IMR-90 (cell line): Measurements from ENCODE around the gene NKAIN2. TPM values are rescaled to one million over a fixed set of nuclear protein-coding genes. Genes with fewer than 3 reads are reported as not detected.

Source experiments
- ATAC-seq: fragments of 200-7000 bp; cut with Tn5 transposase; 2 replicates; pipeline ENCODE4 v1.9.1; 2020; ENCODE audit warnings: low read depth, mild to moderate bottlenecking, moderate library complexity
- BruUV-seq: library from RNA; stranded (reverse); fragments of 400-500 nt; replicated peaks from 2 replicates; lab custom pipeline; 2021; lab: Mats Ljungman, UMichigan
- CTCF ChIA-PET: fragments of 300-600 bp; formaldehyde crosslinking; extraction: SDS; loops from one replicate; lab custom pipeline; 2021; ENCODE audit warnings: antibody characterized with exemption; lab: Yijun Ruan, JAX
- POLR2A ChIA-PET: fragments of 300-600 bp; sonication (Branson Sonifier 250); formaldehyde crosslinking; loops from one replicate; lab custom pipeline; 2022; ENCODE audit warnings: antibody characterized with exemption; ENCODE audit not compliant: unreplicated experiment; lab: Charles Lee
- DNase-seq: peaks from one replicate; pipeline ENCODE4 v3.0.0; 2013
- H2AFZ ChIP-seq: replicated peaks from 2 replicates; pipeline ENCODE3; 2013; ENCODE audit warnings: low read length, mild to moderate bottlenecking; ENCODE audit not compliant: poor library complexity
- H2AK5ac ChIP-seq: 2 replicates; pipeline ENCODE4 v1.6.1; 2013; ENCODE audit warnings: low read depth, low read length, inconsistent platforms
- H2AK9ac ChIP-seq: replicated peaks from 2 replicates; pipeline ENCODE3; 2013; ENCODE audit warnings: mild to moderate bottlenecking, low read depth, low read length, moderate library complexity; ENCODE audit not compliant: poor library complexity
- H2BK120ac ChIP-seq: 2 replicates; pipeline ENCODE4 v1.6.1; 2013; ENCODE audit warnings: low read depth, low read length, inconsistent platforms
- H2BK15ac ChIP-seq: 3 replicates; pipeline ENCODE4 v1.6.1; 2013; ENCODE audit warnings: low read depth, low read length, inconsistent platforms
- H2BK20ac ChIP-seq: 2 replicates; pipeline ENCODE4 v1.6.1; 2013; ENCODE audit warnings: low read depth, mild to moderate bottlenecking, inconsistent platforms, low read length, moderate library complexity
- H2BK5ac ChIP-seq: 2 replicates; pipeline ENCODE4 v1.6.1; 2013; ENCODE audit warnings: mild to moderate bottlenecking, low read depth, low read length, inconsistent platforms; ENCODE audit not compliant: poor library complexity, severe bottlenecking
- H3K14ac ChIP-seq: replicated peaks from 2 replicates; pipeline ENCODE4 v1.6.1; 2013; ENCODE audit warnings: low read depth, low read length, inconsistent platforms
- H3K18ac ChIP-seq: 2 replicates; pipeline ENCODE4 v1.6.1; 2013; ENCODE audit warnings: low read depth, low read length, control low read depth
- H3K23ac ChIP-seq: 2 replicates; pipeline ENCODE4 v1.6.1; 2013; ENCODE audit warnings: low read depth, low read length, inconsistent platforms
- H3K27ac ChIP-seq: 2 replicates; pipeline ENCODE4 v1.5.1; 2013; ENCODE audit warnings: mild to moderate bottlenecking, control low read depth, low read length; ENCODE audit not compliant: insufficient read depth
- H3K27me3 ChIP-seq: 2 replicates; pipeline ENCODE4 v1.6.1; 2013; ENCODE audit warnings: low read length; ENCODE audit not compliant: control insufficient read depth, insufficient read depth
- H3K36me3 ChIP-seq: 2 replicates; pipeline ENCODE4 v1.6.1; 2013; ENCODE audit warnings: low read length, mixed read lengths; ENCODE audit not compliant: control insufficient read depth, insufficient read depth
- H3K4ac ChIP-seq: 2 replicates; pipeline ENCODE4 v1.6.1; 2013; ENCODE audit warnings: low read depth, low read length, inconsistent platforms
- H3K4me1 ChIP-seq: 2 replicates; pipeline ENCODE4 v1.6.1; 2013; ENCODE audit warnings: low read length, mixed read lengths; ENCODE audit not compliant: control insufficient read depth, insufficient read depth
- H3K4me2 ChIP-seq: 2 replicates; pipeline ENCODE4 v1.6.1; 2013; ENCODE audit warnings: low read depth, mild to moderate bottlenecking, control low read depth, low read length, moderate library complexity
- H3K4me3 ChIP-seq: 2 replicates; pipeline ENCODE4 v1.5.1; 2013; ENCODE audit warnings: low read depth, mild to moderate bottlenecking, control low read depth, low read length, moderate library complexity; ENCODE audit not compliant: insufficient read depth
- H3K56ac ChIP-seq: 2 replicates; pipeline ENCODE4 v1.6.1; 2013; ENCODE audit warnings: low read length, inconsistent platforms; ENCODE audit not compliant: insufficient read depth; ENCODE audit errors: extremely low read depth
- H3K79me1 ChIP-seq, 2 experiments: 2 replicates each; pipeline ENCODE4 v1.6.1; 2013; ENCODE audit warnings: low read length in 2 of 2, inconsistent platforms in 1 of 2, low read depth in 1 of 2
- H3K9ac ChIP-seq: 2 replicates; pipeline ENCODE4 v1.6.1; 2013; ENCODE audit warnings: low read depth, low read length, control low read depth
- H3K9me1 ChIP-seq: 2 replicates; pipeline ENCODE4 v1.6.1; 2013; ENCODE audit warnings: low read length, inconsistent platforms; ENCODE audit not compliant: insufficient read depth
- H3K9me3 ChIP-seq: 2 replicates; pipeline ENCODE4 v1.6.1; 2013; ENCODE audit warnings: low read length; ENCODE audit not compliant: control insufficient read depth, insufficient read depth
- H4K20me1 ChIP-seq: 2 replicates; pipeline ENCODE4 v1.6.1; 2013; ENCODE audit warnings: low read length, inconsistent platforms; ENCODE audit not compliant: insufficient read depth
- H4K5ac ChIP-seq: 2 replicates; pipeline ENCODE4 v1.6.1; 2013; ENCODE audit warnings: mild to moderate bottlenecking, low read depth, low read length, control low read depth
- H4K8ac ChIP-seq, 2 experiments: 2 replicates each; pipeline ENCODE4 v1.6.1; 2013; ENCODE audit warnings: low read depth in 2 of 2, low read length in 2 of 2, control low read depth in 1 of 2, inconsistent platforms in 1 of 2
- H4K91ac ChIP-seq: 2 replicates; pipeline ENCODE4 v1.6.1; 2013; ENCODE audit warnings: low read depth, low read length, inconsistent platforms; ENCODE audit not compliant: insufficient read depth
- BHLHE40 ChIP-seq: fragments of 150-350 bp; IDR thresholded peaks from 2 replicates; pipeline ENCODE4 v1.6.1; 2016; ENCODE audit warnings: mild to moderate bottlenecking, low read depth, low read length
- CEBPB ChIP-seq: IDR thresholded peaks from 2 replicates; pipeline ENCODE4 v1.6.1; 2012; ENCODE audit warnings: low read depth, low read length, improper control_type of control experiment
- CHD1 ChIP-seq: IDR thresholded peaks from 2 replicates; pipeline ENCODE4 v1.6.1; 2012; ENCODE audit warnings: low read depth, low read length, improper control_type of control experiment
- FOS ChIP-seq: fragments of 150-350 bp; IDR thresholded peaks from 2 replicates; pipeline ENCODE4 v1.6.1; 2016; ENCODE audit warnings: low read depth, low read length
- MAFK ChIP-seq: IDR thresholded peaks from 2 replicates; pipeline ENCODE4 v1.6.1; 2012; ENCODE audit warnings: low read depth, low read length, improper control_type of control experiment
- MAZ ChIP-seq: IDR thresholded peaks from 2 replicates; pipeline ENCODE4 v1.6.1; 2012; ENCODE audit warnings: low read depth, mild to moderate bottlenecking, low read length, improper control_type of control experiment, moderate library complexity, borderline replicate concordance
- MXI1 ChIP-seq: IDR thresholded peaks from 2 replicates; pipeline ENCODE4 v1.6.1; 2012; ENCODE audit warnings: low read depth, mild to moderate bottlenecking, low read length, moderate library complexity, borderline replicate concordance
- NFE2L2 ChIP-seq: fragments of 150-350 bp; IDR thresholded peaks from 2 replicates; pipeline ENCODE4 v1.6.1; 2016; ENCODE audit warnings: low read depth, mild to moderate bottlenecking, low read length
- POLR2A ChIP-seq: IDR thresholded peaks from 2 replicates; pipeline ENCODE4 v1.6.1; 2012; ENCODE audit warnings: mild to moderate bottlenecking, low read depth, low read length
- RAD21 ChIP-seq: IDR thresholded peaks from 2 replicates; pipeline ENCODE4 v1.6.1; 2012; ENCODE audit warnings: low read length, improper control_type of control experiment
- RCOR1 ChIP-seq: IDR thresholded peaks from 2 replicates; pipeline ENCODE4 v1.6.1; 2012; ENCODE audit warnings: mild to moderate bottlenecking, low read length, improper control_type of control experiment; ENCODE audit not compliant: insufficient replicate concordance
- RFX5 ChIP-seq: IDR thresholded peaks from 2 replicates; pipeline ENCODE4 v1.8.0; 2012; ENCODE audit warnings: low read depth, mild to moderate bottlenecking, low read length, moderate library complexity
- SMC3 ChIP-seq: fragments of 150-350 bp; IDR thresholded peaks from 2 replicates; pipeline ENCODE4 v1.6.1; 2016; ENCODE audit warnings: low read depth, mild to moderate bottlenecking, antibody characterized with exemption, low read length, moderate library complexity
- WGBS, 2 experiments: methylation state at CpG; one replicate each; pipeline versions ENCODE4 v1.1.5 to v1.1.7; 2013; ENCODE audit warnings: missing lambda C conversion rate in 2 of 2; ENCODE audit not compliant: insufficient read length in 1 of 2; ENCODE audit errors: extremely low coverage in 2 of 2; 5-methylcytosine and 5-hydroxymethylcytosine counted together
- dilution Hi-C: fragments of 300-500 bp; cut with HindIII; formaldehyde crosslinking; loops from one replicate; pipeline ENCODE4 v1.14.3; 2018; ENCODE audit warnings: low sequenced_read_pairs; ENCODE audit not compliant: unreplicated experiment
- in situ Hi-C: fragments of 300-500 bp; cut with MboI; formaldehyde crosslinking; loops from 3 replicates; pipeline ENCODE4 v1.14.3; 2019; ENCODE audit warnings: low sequenced_read_pairs, inconsistent platforms, mixed read lengths
- intact Hi-C: fragments of 100-400 bp; cut with micrococcal nuclease; formaldehyde crosslinking; loops from 2 replicates; pipeline ENCODE4 v1.10.0; 2022
- polyA plus RNA-seq, 3 experiments: library from polyadenylated mRNA; depleted of rRNA; stranded (reverse); fragments of >200 nt; gene quantifications; 2 replicates each; pipeline ENCODE4 v1.2.3, GENCODE V29; 2012; ENCODE audit warnings: low replicate concordance in 1 of 3
- total RNA-seq: library from RNA; depleted of rRNA; stranded (reverse); fragments of >200 nt; gene quantifications from 2 replicates; pipeline ENCODE4 v1.2.3, GENCODE V29; 2012
- TF ChIP-seq, protein P1 (sequence below): fragments of 150-350 bp; IDR thresholded peaks from 2 replicates; pipeline ENCODE4 v1.6.1; 2016; ENCODE audit warnings: low read depth, mild to moderate bottlenecking, low read length, moderate library complexity, borderline replicate concordance
- TF ChIP-seq, protein P2 (sequence below): conservative IDR thresholded peaks from 2 replicates; pipeline ENCODE4 v1.5.1; 2012; ENCODE audit warnings: mild to moderate bottlenecking, low read depth, low read length, improper control_type of control experiment
- TF ChIP-seq, protein P3 (sequence below): fragments of 150-350 bp; IDR thresholded peaks from 2 replicates; pipeline ENCODE4 v1.6.1; 2017; ENCODE audit warnings: mild to moderate bottlenecking, antibody characterized with exemption, low read length, low read depth

Gene NKAIN2
- total and polyA plus RNA-seq, 2 of the 4 experiments (the other 2 are of a cell fraction): not detected

DNA sequence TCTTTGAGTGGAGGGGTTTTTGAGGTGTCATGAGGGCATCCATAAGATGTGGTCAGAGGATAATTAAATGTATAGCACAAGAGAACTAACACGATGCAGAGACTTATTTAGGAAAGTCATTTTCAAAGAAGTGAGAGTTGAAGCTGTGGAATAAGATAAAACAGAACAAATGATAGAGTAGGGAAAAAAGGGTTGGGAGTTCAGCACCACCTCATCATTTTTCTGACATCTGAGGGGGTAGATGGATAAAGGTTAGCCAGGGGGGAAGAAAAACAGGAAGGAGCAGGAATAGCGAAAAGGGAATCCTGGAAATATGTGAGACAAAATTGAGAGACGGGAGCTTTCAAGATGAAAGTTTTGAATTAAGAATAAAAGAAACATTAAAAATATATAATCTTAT lies 434.2 kb downstream of the NKAIN2 start:
- intact Hi-C loops: no loop called here
- H3K9ac ChIP-seq: no peak overlapping the region
- no peak overlapping the region for H2BK120ac ChIP-seq
- no peak overlapping the region for H3K18ac ChIP-seq
- ChIA-PET POLR2A (no interaction called here), CTCF (no interaction called here)
- H2AFZ ChIP-seq: no peak overlapping the region
- no peak overlapping the region for H3K14ac ChIP-seq
- H2BK5ac ChIP-seq: no peak overlapping the region
- H2BK15ac ChIP-seq: no peak overlapping the region
- no peak for ATAC-seq
- no peaks in the 10 kb centered on the region for H3K27me3 ChIP-seq
- in situ Hi-C loops: no loop called here
- TF ChIP-seq NFE2L2: no peak
- TF ChIP-seq RFX5: no peak
- TF ChIP-seq RAD21: no peak
- no peak for TF ChIP-seq POLR2A
- no peak for TF ChIP-seq MAZ
- TF ChIP-seq CEBPB: no peak
- TF ChIP-seq FOS: no peak
- TF ChIP-seq, protein P1, sequence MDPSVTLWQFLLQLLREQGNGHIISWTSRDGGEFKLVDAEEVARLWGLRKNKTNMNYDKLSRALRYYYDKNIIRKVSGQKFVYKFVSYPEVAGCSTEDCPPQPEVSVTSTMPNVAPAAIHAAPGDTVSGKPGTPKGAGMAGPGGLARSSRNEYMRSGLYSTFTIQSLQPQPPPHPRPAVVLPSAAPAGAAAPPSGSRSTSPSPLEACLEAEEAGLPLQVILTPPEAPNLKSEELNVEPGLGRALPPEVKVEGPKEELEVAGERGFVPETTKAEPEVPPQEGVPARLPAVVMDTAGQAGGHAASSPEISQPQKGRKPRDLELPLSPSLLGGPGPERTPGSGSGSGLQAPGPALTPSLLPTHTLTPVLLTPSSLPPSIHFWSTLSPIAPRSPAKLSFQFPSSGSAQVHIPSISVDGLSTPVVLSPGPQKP: no peak
- no peak for TF ChIP-seq RCOR1
- no peak for TF ChIP-seq BHLHE40
- TF ChIP-seq MXI1: no peak
- TF ChIP-seq MAFK: no peak
- TF ChIP-seq SMC3: no peak
- TF ChIP-seq CHD1: no peak
- TF ChIP-seq, protein P2, sequence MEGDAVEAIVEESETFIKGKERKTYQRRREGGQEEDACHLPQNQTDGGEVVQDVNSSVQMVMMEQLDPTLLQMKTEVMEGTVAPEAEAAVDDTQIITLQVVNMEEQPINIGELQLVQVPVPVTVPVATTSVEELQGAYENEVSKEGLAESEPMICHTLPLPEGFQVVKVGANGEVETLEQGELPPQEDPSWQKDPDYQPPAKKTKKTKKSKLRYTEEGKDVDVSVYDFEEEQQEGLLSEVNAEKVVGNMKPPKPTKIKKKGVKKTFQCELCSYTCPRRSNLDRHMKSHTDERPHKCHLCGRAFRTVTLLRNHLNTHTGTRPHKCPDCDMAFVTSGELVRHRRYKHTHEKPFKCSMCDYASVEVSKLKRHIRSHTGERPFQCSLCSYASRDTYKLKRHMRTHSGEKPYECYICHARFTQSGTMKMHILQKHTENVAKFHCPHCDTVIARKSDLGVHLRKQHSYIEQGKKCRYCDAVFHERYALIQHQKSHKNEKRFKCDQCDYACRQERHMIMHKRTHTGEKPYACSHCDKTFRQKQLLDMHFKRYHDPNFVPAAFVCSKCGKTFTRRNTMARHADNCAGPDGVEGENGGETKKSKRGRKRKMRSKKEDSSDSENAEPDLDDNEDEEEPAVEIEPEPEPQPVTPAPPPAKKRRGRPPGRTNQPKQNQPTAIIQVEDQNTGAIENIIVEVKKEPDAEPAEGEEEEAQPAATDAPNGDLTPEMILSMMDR: no peak
- TF ChIP-seq, protein P3, sequence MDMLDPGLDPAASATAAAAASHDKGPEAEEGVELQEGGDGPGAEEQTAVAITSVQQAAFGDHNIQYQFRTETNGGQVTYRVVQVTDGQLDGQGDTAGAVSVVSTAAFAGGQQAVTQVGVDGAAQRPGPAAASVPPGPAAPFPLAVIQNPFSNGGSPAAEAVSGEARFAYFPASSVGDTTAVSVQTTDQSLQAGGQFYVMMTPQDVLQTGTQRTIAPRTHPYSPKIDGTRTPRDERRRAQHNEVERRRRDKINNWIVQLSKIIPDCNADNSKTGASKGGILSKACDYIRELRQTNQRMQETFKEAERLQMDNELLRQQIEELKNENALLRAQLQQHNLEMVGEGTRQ: no peak
- H4K5ac ChIP-seq: no peak overlapping the region
- no peak overlapping the region for H3K56ac ChIP-seq
- H4K20me1 ChIP-seq: no peaks in the 10 kb centered on the region
- H3K4me1 ChIP-seq: no peaks in the 10 kb centered on the region
- H2AK9ac ChIP-seq: no peak overlapping the region
- no peak overlapping the region for H3K4me3 ChIP-seq
- no peak overlapping the region for H3K23ac ChIP-seq
- DNase-seq: no peak
- no peak overlapping the region for H3K4me2 ChIP-seq
- no TSS peak for BruUV-seq
- H3K79me1 ChIP-seq: no peaks in the 10 kb centered on the region
- dilution Hi-C loops: no loop called here
- whole genome bisulfite sequencing, 2 experiments: no CpG with 5 or more reads among the region's 3 CpGs
- no peak overlapping the region for H4K8ac ChIP-seq
- no peak overlapping the region for H3K27ac ChIP-seq
- peaks cover 2% of the 10 kb centered on the region; the same call in 1 of the 2 replicates for H3K9me3 ChIP-seq
- H3K36me3 ChIP-seq: no peaks in the 10 kb centered on the region
- no peaks in the 10 kb centered on the region for H3K9me1 ChIP-seq
- no peak overlapping the region for H4K91ac ChIP-seq
- H2BK20ac ChIP-seq: no peak overlapping the region
- H2AK5ac ChIP-seq: no peak overlapping the region
- no peak overlapping the region for H3K4ac ChIP-seq
